ENCODE results near the gene TERF2IP.

DNA sequence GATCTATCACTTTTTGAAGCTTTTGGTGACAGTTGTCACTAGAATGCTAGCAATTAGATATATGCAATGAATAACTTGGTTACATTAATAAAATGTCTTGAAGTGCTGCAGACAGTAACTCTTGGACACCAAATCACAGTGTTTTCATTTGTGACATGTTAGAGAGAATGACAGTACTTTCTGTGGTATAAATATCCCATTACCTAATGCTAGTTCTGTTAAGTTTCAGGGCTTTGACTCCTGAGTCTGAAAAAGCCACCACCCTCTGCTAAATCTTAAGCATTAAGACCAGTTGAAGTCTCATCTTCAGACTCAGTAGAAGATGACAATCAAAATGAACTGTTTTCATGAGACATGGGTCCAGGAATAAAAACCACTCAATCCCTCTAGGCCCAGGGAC is 39.8 kb downstream of the TERF2IP start:
- TF ChIP-seq, protein P1, sequence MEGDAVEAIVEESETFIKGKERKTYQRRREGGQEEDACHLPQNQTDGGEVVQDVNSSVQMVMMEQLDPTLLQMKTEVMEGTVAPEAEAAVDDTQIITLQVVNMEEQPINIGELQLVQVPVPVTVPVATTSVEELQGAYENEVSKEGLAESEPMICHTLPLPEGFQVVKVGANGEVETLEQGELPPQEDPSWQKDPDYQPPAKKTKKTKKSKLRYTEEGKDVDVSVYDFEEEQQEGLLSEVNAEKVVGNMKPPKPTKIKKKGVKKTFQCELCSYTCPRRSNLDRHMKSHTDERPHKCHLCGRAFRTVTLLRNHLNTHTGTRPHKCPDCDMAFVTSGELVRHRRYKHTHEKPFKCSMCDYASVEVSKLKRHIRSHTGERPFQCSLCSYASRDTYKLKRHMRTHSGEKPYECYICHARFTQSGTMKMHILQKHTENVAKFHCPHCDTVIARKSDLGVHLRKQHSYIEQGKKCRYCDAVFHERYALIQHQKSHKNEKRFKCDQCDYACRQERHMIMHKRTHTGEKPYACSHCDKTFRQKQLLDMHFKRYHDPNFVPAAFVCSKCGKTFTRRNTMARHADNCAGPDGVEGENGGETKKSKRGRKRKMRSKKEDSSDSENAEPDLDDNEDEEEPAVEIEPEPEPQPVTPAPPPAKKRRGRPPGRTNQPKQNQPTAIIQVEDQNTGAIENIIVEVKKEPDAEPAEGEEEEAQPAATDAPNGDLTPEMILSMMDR (conservative IDR thresholded peaks at IDR 0.05): no peak
- TF ChIP-seq EZH2 (IDR thresholded peaks at IDR 0.05; ENCODE audit: low read depth): no peak
